Amniotic stem cell (primary cell): Measurements from ENCODE around the gene GJB1.
"Not testable (repeated sequence)": the region's sequence is repeated elsewhere in the genome, so short reads cannot be mapped to it uniquely, and the experiment has no call there.

Experiments
- DNase-seq: peaks from one replicate; lab custom pipeline; 2025; lab: John Stamatoyannopoulos, UW

Gene GJB1

GRCh38 chrX:71222929-71223328 lies at the start of gene GJB1:
Gene GJB1, plus strand, starts transcription at chrX:71223224. Its CDS starts 484 bp downstream, at chrX:71223708.
- no peak for DNase-seq

- DNase-seq, result no peak
Measured at GRCh38 chrX:71173440-71173839, 49.6 kb upstream of the GJB1 start.

- DNase-seq, result no peak
Measured at GRCh38 chrX:71174795-71175194, 48.2 kb upstream of the GJB1 start.

- no peak for DNase-seq
Measured at GRCh38 chrX:71175531-71175930, 47.5 kb upstream of the GJB1 start.

- no peak for DNase-seq
Measured at GRCh38 chrX:71177327-71177726, 45.7 kb upstream of the GJB1 start.

GRCh38 chrX:71178908-71179307 lies 44.1 kb upstream of the GJB1 start:
- peak; percentile 8 for DNase-seq

GRCh38 chrX:71180579-71181265 lies 42.3 kb upstream of the GJB1 start:
- not testable (repeated sequence) for DNase-seq

GRCh38 chrX:71181558-71181909 lies 41.5 kb upstream of the GJB1 start:
- DNase-seq, result no peak

- peak; percentile 82 for DNase-seq
Measured at GRCh38 chrX:71181910-71182799, 40.9 kb upstream of the GJB1 start.

GRCh38 chrX:71182871-71183270 lies 40.2 kb upstream of the GJB1 start:
- DNase-seq, result no peak

GRCh38 chrX:71183341-71183740 lies 39.7 kb upstream of the GJB1 start:
- no peak for DNase-seq

GRCh38 chrX:71184092-71184491 lies 38.9 kb upstream of the GJB1 start:
- no peak for DNase-seq

GRCh38 chrX:71184803-71185495 lies 38.1 kb upstream of the GJB1 start:
- DNase-seq, result no peak

- DNase-seq, result no peak
Measured at GRCh38 chrX:71191248-71191647, 31.8 kb upstream of the GJB1 start.

- no peak for DNase-seq
Measured at GRCh38 chrX:71195964-71196649, 26.9 kb upstream of the GJB1 start.

- no peak for DNase-seq
Measured at GRCh38 chrX:71198066-71198465, 25.0 kb upstream of the GJB1 start.

GRCh38 chrX:71199252-71200008 lies 23.6 kb upstream of the GJB1 start:
- no peak for DNase-seq

GRCh38 chrX:71210816-71211215 lies 12.2 kb upstream of the GJB1 start:
- no peak for DNase-seq

- DNase-seq, result no peak
Measured at GRCh38 chrX:71212536-71212935, 10.5 kb upstream of the GJB1 start.

- DNase-seq, result no peak
Measured at GRCh38 chrX:71214152-71214551, 8.9 kb upstream of the GJB1 start.

- DNase-seq, result no peak
Measured at GRCh38 chrX:71214604-71215337, 8.3 kb upstream of the GJB1 start.
